ENCODE data around the gene CNTNAP1.
"Not testable (repeated sequence)": the region's sequence is repeated elsewhere in the genome, so short reads cannot be mapped to it uniquely, and the experiment has no call there.

CNTNAP1 gene

GRCh38 chr17:42659079-42659931 lies 23.0 kb upstream of the CNTNAP1 start, which contains the start of gene TUBG2:
Gene TUBG2, plus strand, starts transcription at chr17:42659284. Its CDS starts 220 bp downstream, at chr17:42659504.
- no peaks in the 10 kb centered on the region for H3K9me3 ChIP-seq (ENCODE audit: control insufficient read depth, insufficient read depth, low read length)
- H3K27me3 ChIP-seq (ENCODE audit: control insufficient read depth, insufficient read depth, low read length), result no peaks in the 10 kb centered on the region
- H3K4me1 ChIP-seq (ENCODE audit: control insufficient read depth, insufficient read depth, low read length), result peaks cover 6% of the 10 kb centered on the region
- peaks cover 5% of the 10 kb centered on the region for H3K36me3 ChIP-seq (ENCODE audit: control insufficient read depth, insufficient read depth, low read length)
- peak within 1 kb of the TSS; percentile 54 for H3K9ac ChIP-seq (ENCODE audit: low read depth, low read length)
- H3K4me3 ChIP-seq (ENCODE audit: low read depth, low read length), result peak within 1 kb of the TSS; percentile 79

- not testable (repeated sequence) for H3K9ac ChIP-seq (ENCODE audit: low read depth, low read length); H3K4me1 ChIP-seq (ENCODE audit: control insufficient read depth, insufficient read depth, low read length); H3K36me3 ChIP-seq (ENCODE audit: control insufficient read depth, insufficient read depth, low read length); H3K9me3 ChIP-seq (ENCODE audit: control insufficient read depth, insufficient read depth, low read length); H3K27me3 ChIP-seq (ENCODE audit: control insufficient read depth, insufficient read depth, low read length)
- peak overlapping the region; percentile 79 for H3K4me3 ChIP-seq (ENCODE audit: low read depth, low read length)
Observed at GRCh38 chr17:42659932-42660274, 22.4 kb upstream of the CNTNAP1 start.

- Histone ChIP-seq H3K4me1 (ENCODE audit: control insufficient read depth, insufficient read depth, low read length) (peaks cover 6% of the 10 kb centered on the region), H3K9me3 (ENCODE audit: control insufficient read depth, insufficient read depth, low read length) (no peaks in the 10 kb centered on the region), H3K36me3 (ENCODE audit: control insufficient read depth, insufficient read depth, low read length) (peaks cover 13% of the 10 kb centered on the region), H3K9ac (ENCODE audit: low read depth, low read length) (no peak overlapping the region), H3K4me3 (ENCODE audit: low read depth, low read length) (peak overlapping the region; percentile 30), H3K27me3 (ENCODE audit: control insufficient read depth, insufficient read depth, low read length) (no peaks in the 10 kb centered on the region)
Observed at GRCh38 chr17:42660692-42661345, 21.5 kb upstream of the CNTNAP1 start.

GRCh38 chr17:42665581-42666001 lies 16.7 kb upstream of the CNTNAP1 start:
- H3K4me1 ChIP-seq (ENCODE audit: control insufficient read depth, insufficient read depth, low read length), result peaks cover 3% of the 10 kb centered on the region
- no peak overlapping the region for H3K4me3 ChIP-seq (ENCODE audit: low read depth, low read length)
- no peaks in the 10 kb centered on the region for H3K27me3 ChIP-seq (ENCODE audit: control insufficient read depth, insufficient read depth, low read length)
- peaks cover 38% of the 10 kb centered on the region for H3K36me3 ChIP-seq (ENCODE audit: control insufficient read depth, insufficient read depth, low read length)
- no peaks in the 10 kb centered on the region for H3K9me3 ChIP-seq (ENCODE audit: control insufficient read depth, insufficient read depth, low read length)
- H3K9ac ChIP-seq (ENCODE audit: low read depth, low read length), result no peak overlapping the region

- H3K9me3 ChIP-seq (ENCODE audit: control insufficient read depth, insufficient read depth, low read length), result not testable (repeated sequence)
Observed at GRCh38 chr17:42666126-42666525, 16.2 kb upstream of the CNTNAP1 start.

GRCh38 chr17:42667088-42667951 lies 15.0 kb upstream of the CNTNAP1 start:
- H3K9ac ChIP-seq (ENCODE audit: low read depth, low read length), result no peak overlapping the region
- no peaks in the 10 kb centered on the region for H3K9me3 ChIP-seq (ENCODE audit: control insufficient read depth, insufficient read depth, low read length)
- H3K4me1 ChIP-seq (ENCODE audit: control insufficient read depth, insufficient read depth, low read length), result peaks cover 2% of the 10 kb centered on the region
- H3K4me3 ChIP-seq (ENCODE audit: low read depth, low read length), result no peak overlapping the region
- H3K27me3 ChIP-seq (ENCODE audit: control insufficient read depth, insufficient read depth, low read length), result peaks cover 15% of the 10 kb centered on the region
- peaks cover 38% of the 10 kb centered on the region for H3K36me3 ChIP-seq (ENCODE audit: control insufficient read depth, insufficient read depth, low read length)

More at GRCh38 chr17:42666126-42666525, 16.2 kb upstream of the CNTNAP1 start:
- H3K4me1 ChIP-seq (ENCODE audit: control insufficient read depth, insufficient read depth, low read length); H3K9ac ChIP-seq (ENCODE audit: low read depth, low read length); H3K4me3 ChIP-seq (ENCODE audit: low read depth, low read length); H3K27me3 ChIP-seq (ENCODE audit: control insufficient read depth, insufficient read depth, low read length): not testable (repeated sequence)
- peaks cover 38% of the 10 kb centered on the region for H3K36me3 ChIP-seq (ENCODE audit: control insufficient read depth, insufficient read depth, low read length)

GRCh38 chr17:42669705-42669976 lies 12.7 kb upstream of the CNTNAP1 start:
- H3K4me1 ChIP-seq (ENCODE audit: control insufficient read depth, insufficient read depth, low read length), result peaks cover 8% of the 10 kb centered on the region
- no peak overlapping the region for H3K9ac ChIP-seq (ENCODE audit: low read depth, low read length)
- H3K4me3 ChIP-seq (ENCODE audit: low read depth, low read length), result peak overlapping the region; percentile 54
- peaks cover 33% of the 10 kb centered on the region for H3K27me3 ChIP-seq (ENCODE audit: control insufficient read depth, insufficient read depth, low read length)
- H3K9me3 ChIP-seq (ENCODE audit: control insufficient read depth, insufficient read depth, low read length), result no peaks in the 10 kb centered on the region
- H3K36me3 ChIP-seq (ENCODE audit: control insufficient read depth, insufficient read depth, low read length), result peaks cover 38% of the 10 kb centered on the region

- H3K9ac ChIP-seq (ENCODE audit: low read depth, low read length), result no peak overlapping the region
Observed at GRCh38 chr17:42669977-42670788, 12.1 kb upstream of the CNTNAP1 start.

GRCh38 chr17:42670789-42671657 lies 11.3 kb upstream of the CNTNAP1 start:
- peaks cover 32% of the 10 kb centered on the region for H3K36me3 ChIP-seq (ENCODE audit: control insufficient read depth, insufficient read depth, low read length)
- no peaks in the 10 kb centered on the region for H3K9me3 ChIP-seq (ENCODE audit: control insufficient read depth, insufficient read depth, low read length)
- H3K4me3 ChIP-seq (ENCODE audit: low read depth, low read length), result peak overlapping the region; percentile 79
- H3K9ac ChIP-seq (ENCODE audit: low read depth, low read length), result peak overlapping the region; percentile 9
- peaks cover 9% of the 10 kb centered on the region for H3K4me1 ChIP-seq (ENCODE audit: control insufficient read depth, insufficient read depth, low read length)
- peaks cover 39% of the 10 kb centered on the region for H3K27me3 ChIP-seq (ENCODE audit: control insufficient read depth, insufficient read depth, low read length)

More at GRCh38 chr17:42669977-42670788, 12.1 kb upstream of the CNTNAP1 start:
- peaks cover 9% of the 10 kb centered on the region for H3K4me1 ChIP-seq (ENCODE audit: control insufficient read depth, insufficient read depth, low read length)
- peak overlapping the region; percentile 79 for H3K4me3 ChIP-seq (ENCODE audit: low read depth, low read length)
- peaks cover 34% of the 10 kb centered on the region for H3K27me3 ChIP-seq (ENCODE audit: control insufficient read depth, insufficient read depth, low read length)
- H3K9me3 ChIP-seq (ENCODE audit: control insufficient read depth, insufficient read depth, low read length), result no peaks in the 10 kb centered on the region
- peaks cover 37% of the 10 kb centered on the region for H3K36me3 ChIP-seq (ENCODE audit: control insufficient read depth, insufficient read depth, low read length)

- Histone ChIP-seq H3K4me3 (ENCODE audit: low read depth, low read length) (peak overlapping the region; percentile 79), H3K36me3 (ENCODE audit: control insufficient read depth, insufficient read depth, low read length) (peaks cover 24% of the 10 kb centered on the region), H3K27me3 (ENCODE audit: control insufficient read depth, insufficient read depth, low read length) (peaks cover 39% of the 10 kb centered on the region), H3K4me1 (ENCODE audit: control insufficient read depth, insufficient read depth, low read length) (peaks cover 9% of the 10 kb centered on the region), H3K9ac (ENCODE audit: low read depth, low read length) (no peak overlapping the region), H3K9me3 (ENCODE audit: control insufficient read depth, insufficient read depth, low read length) (no peaks in the 10 kb centered on the region)
Observed at GRCh38 chr17:42672038-42672437, 10.3 kb upstream of the CNTNAP1 start.

All from iPS-15b (cell line).